ENCODE results near the gene HNRNPC. TPM values are rescaled to one million over a fixed set of nuclear protein-coding genes. Genes with fewer than 3 reads are reported as not detected.
"Not testable (repeated sequence)": the region's sequence is repeated elsewhere in the genome, so short reads cannot be mapped to it uniquely, and the experiment has no call there.

Gene HNRNPC
- total and polyA plus RNA-seq, 9 of the 15 experiments (the other 6 are each of a cell fraction or from before 2014, with no cell fraction given): 679 to 1,557 (median 1,191) TPM

- POLR2A ChIA-PET: interaction anchor here (0.6 to 6.1 kb wide), 11 partner anchors 9 to 191 kb away, joined by 3 to 58 read pairs (median 3); no protein-coding TSS in a partner anchor
- BruUV-seq (replicated peaks); H3K27ac ChIP-seq (ENCODE audit: extremely low read depth, low read depth, low read length); H3K4me1 ChIP-seq (replicated peaks in 1 of 2; ENCODE audit: control insufficient read depth in 2 of 2, insufficient read depth in 2 of 2, low read length in 2 of 2); H3K4me2 ChIP-seq (ENCODE audit: insufficient read depth, low read length); FAIRE-seq; intact Hi-C loops (cut with micrococcal nuclease); H3K9me1 ChIP-seq (ENCODE audit: control insufficient read depth, insufficient read depth, low read length); DNase-seq (ENCODE audit: extremely low read depth in 1 of 4, low spot score in 3 of 4); H2AFZ ChIP-seq (ENCODE audit: low read depth, low read length); H3K27me3 ChIP-seq (ENCODE audit: control insufficient read depth in 2 of 2, insufficient read depth in 2 of 2, low read length in 2 of 2); H3K9ac ChIP-seq (ENCODE audit: insufficient read depth in 1 of 2, low read depth in 2 of 2, low read length in 2 of 2); in situ Hi-C loops (cut with MboI); H3K4me3 ChIP-seq; ATAC-seq; CTCF ChIA-PET (ENCODE audit: low intra/inter-chr PET ratio); H3K9me3 ChIP-seq (replicated peaks; ENCODE audit: control insufficient read depth, insufficient read depth, low read depth, low read length): not testable (repeated sequence)
- Histone ChIP-seq H4K20me1 (replicated peaks; ENCODE audit: control insufficient read depth, insufficient read depth, low read length) (peaks cover 32% of the 10 kb centered on the region), H3K79me2 (ENCODE audit: control insufficient read depth, insufficient read depth, low read length) (peaks cover 99% of the 10 kb centered on the region), H3K36me3 (ENCODE audit: control insufficient read depth, insufficient read depth, low read length) (peaks cover 88% of the 10 kb centered on the region)
- WGBS (ENCODE audit: insufficient coverage, low coverage, missing lambda C conversion rate): 88% methylated on average over 8 of the region's 8 CpGs
- TF ChIP-seq POLR2A (conservative IDR thresholded peaks at IDR 0.05): peak; percentile 30; the same call in 1 of the 2 replicates
These were observed 13.2 kb downstream of the HNRNPC start for GRCh38 chr14:21256102-21256447.

GRCh38 chr14:21255385-21256101 lies 13.7 kb downstream of the HNRNPC start:
- Histone ChIP-seq H2AFZ (ENCODE audit: low read depth, low read length) (no peak overlapping the region), H3K9ac (ENCODE audit: insufficient read depth in 1 of 2, low read depth in 2 of 2, low read length in 2 of 2) (no peak overlapping the region), H3K27ac (ENCODE audit: extremely low read depth, low read depth, low read length) (no peak overlapping the region; the same call in 2 of the 3 replicates), H3K4me1 (replicated peaks in 1 of 2; ENCODE audit: control insufficient read depth in 2 of 2, insufficient read depth in 2 of 2, low read length in 2 of 2) (peaks cover 4% of the 10 kb centered on the region in 2 experiments; a peak in 3 of 5 replicates), H3K79me2 (ENCODE audit: control insufficient read depth, insufficient read depth, low read length) (peaks cover 99% of the 10 kb centered on the region), H3K9me3 (replicated peaks; ENCODE audit: control insufficient read depth, insufficient read depth, low read depth, low read length) (no peaks in the 10 kb centered on the region), H4K20me1 (replicated peaks; ENCODE audit: control insufficient read depth, insufficient read depth, low read length) (peaks cover 30% of the 10 kb centered on the region), H3K27me3 (ENCODE audit: control insufficient read depth in 2 of 2, insufficient read depth in 2 of 2, low read length in 2 of 2) (no peaks in the 10 kb centered on the region), H3K4me2 (ENCODE audit: insufficient read depth, low read length) (no peak overlapping the region), H3K9me1 (ENCODE audit: control insufficient read depth, insufficient read depth, low read length) (no peaks in the 10 kb centered on the region), H3K4me3 (no peak overlapping the region), H3K36me3 (ENCODE audit: control insufficient read depth, insufficient read depth, low read length) (peaks cover 86% of the 10 kb centered on the region)
- in situ Hi-C loops (cut with MboI) (no loop called here), intact Hi-C loops (cut with micrococcal nuclease) (no loop called here)
- ChIA-PET POLR2A (interaction anchor here (0.6 to 6.1 kb wide), 10 partner anchors 9 to 192 kb away, joined by 3 to 58 read pairs (median 3); no protein-coding TSS in a partner anchor), CTCF (ENCODE audit: low intra/inter-chr PET ratio) (no interaction called here)
- peak; percentile 3; the same call in 2 of the 3 replicates for ATAC-seq
- FAIRE-seq: no peak
- DNase-seq (ENCODE audit: extremely low read depth in 1 of 4, low spot score in 3 of 4): no peak
- no TSS peak for BruUV-seq (replicated peaks)
- WGBS (ENCODE audit: insufficient coverage, low coverage, missing lambda C conversion rate): 65% methylated on average over 4 of the region's 4 CpGs
- TF ChIP-seq SRSF1 (IDR thresholded peaks at IDR 0.05; ENCODE audit: low read depth, low read length) (no peak), RBM39 (optimal IDR thresholded peaks at IDR 0.05; ENCODE audit: low read depth, low read length) (no peak), TCF7 (IDR thresholded peaks at IDR 0.05; ENCODE audit: borderline replicate concordance) (no peak), THRAP3 (IDR thresholded peaks at IDR 0.05; ENCODE audit: borderline replicate concordance) (no peak), RNF219 (CRISPR knock-in tag; IDR thresholded peaks at IDR 0.05) (no peak), RCOR1 (IDR thresholded peaks at IDR 0.05; ENCODE audit: borderline replicate concordance in 1 of 2, low read depth in 2 of 2, low read length in 2 of 2) (no peak), ZNF395 (CRISPR knock-in tag; IDR thresholded peaks at IDR 0.05) (no peak), CEBPG (CRISPR knock-in tag; IDR thresholded peaks at IDR 0.05) (no peak), CEBPG (tag; conservative IDR thresholded peaks at IDR 0.05 in 1 of 2, IDR thresholded peaks at IDR 0.05 in 1 of 2) (no peak), NR4A1 (CRISPR knock-in tag; IDR thresholded peaks at IDR 0.05) (no peak), NR4A1 (tag; IDR thresholded peaks at IDR 0.05) (no peak)
